Loucy (cell line): Measurements from ENCODE around the gene PEX14.

Experiments
- CTCF ChIP-seq: fragments of 200-600 bp; sonication (generic); conservative IDR thresholded peaks from 2 replicates; pipeline ENCODE4 v1.5.1; 2014; ENCODE audit warnings: mild to moderate bottlenecking, antibody characterized with exemption, low read length
- EZH2phosphoT487 ChIP-seq: fragments of 200-600 bp; IDR thresholded peaks from 2 replicates; pipeline ENCODE4 v1.6.1; 2018; ENCODE audit warnings: antibody characterized with exemption, mild to moderate bottlenecking, moderate library complexity, borderline replicate concordance

DNA sequence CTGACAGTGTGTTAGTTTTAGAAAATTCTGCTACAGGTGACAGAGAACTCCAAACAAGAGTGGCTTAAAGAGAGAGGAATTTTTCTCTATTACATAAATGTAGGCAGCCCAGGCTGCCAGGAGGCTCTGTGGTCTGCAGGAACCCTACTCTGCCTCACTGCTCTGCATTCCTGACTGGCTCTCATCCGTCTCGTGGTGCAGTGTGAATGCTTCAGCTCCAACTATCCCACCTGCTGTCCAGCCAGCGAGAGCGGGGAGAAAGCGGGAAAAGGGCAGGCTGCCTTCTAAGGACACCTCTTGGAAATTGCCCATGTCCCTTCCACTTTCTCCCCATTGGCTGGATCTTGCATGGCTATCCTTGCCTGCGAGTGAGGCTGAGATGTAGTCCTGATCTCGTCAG lies 131.3 kb downstream of the PEX14 start:
- TF ChIP-seq CTCF (no peak), EZH2phosphoT487 (no peak)
